HG02798 (cell line): ENCODE measurements around the gene IGFBP4.

ENCODE experiments used
- ATAC-seq: cut with Tn5 transposase; IDR thresholded peaks from one replicate; pipeline ENCODE4 v1.9.1; 2021; ENCODE audit warnings: mild to moderate bottlenecking; ENCODE audit not compliant: unreplicated experiment, poor library complexity

The IGFBP4 gene

DNA sequence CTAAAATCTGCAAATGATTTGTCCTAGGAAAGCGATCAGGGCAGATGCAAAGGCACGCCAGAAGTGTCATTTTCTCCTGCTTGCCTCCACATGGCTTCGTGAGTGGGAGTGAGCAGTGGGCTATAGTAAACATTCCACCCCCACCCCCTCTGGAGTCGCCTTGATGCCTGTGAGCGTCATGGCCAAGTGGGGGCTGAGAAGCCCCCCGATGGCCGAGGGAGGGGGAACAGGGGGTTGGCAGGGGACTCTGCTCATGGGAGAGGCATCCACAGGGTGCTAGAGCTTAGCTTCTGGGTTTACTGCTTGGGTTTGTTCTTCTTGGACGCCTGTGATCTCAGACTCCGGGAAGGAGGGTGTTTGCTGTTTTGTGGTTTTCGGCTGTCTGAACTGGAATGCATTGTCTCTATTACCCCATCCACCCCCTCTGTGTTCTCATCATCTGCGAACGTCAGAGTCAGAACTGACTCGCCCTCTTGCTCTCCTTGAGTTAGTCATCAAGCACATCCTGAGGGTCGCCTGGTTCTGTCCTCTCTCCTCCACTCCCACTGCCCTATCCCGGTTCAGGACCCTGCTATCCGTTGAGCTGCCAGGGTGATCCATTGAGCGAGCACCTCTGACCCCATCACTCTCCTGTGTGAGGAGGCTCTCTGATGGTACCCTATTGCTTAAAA, 42.7 kb downstream of the IGFBP4 start:
- no peak for ATAC-seq

- ATAC-seq = no peak
Measured at GRCh38 chr17:40486522-40487370, 43.5 kb downstream of the IGFBP4 start.

- ATAC-seq = no peak
Measured at GRCh38 chr17:40487371-40488020, 44.2 kb downstream of the IGFBP4 start.

- ATAC-seq = no peak
Measured at GRCh38 chr17:40490289-40490853, 47.1 kb downstream of the IGFBP4 start.

DNA sequence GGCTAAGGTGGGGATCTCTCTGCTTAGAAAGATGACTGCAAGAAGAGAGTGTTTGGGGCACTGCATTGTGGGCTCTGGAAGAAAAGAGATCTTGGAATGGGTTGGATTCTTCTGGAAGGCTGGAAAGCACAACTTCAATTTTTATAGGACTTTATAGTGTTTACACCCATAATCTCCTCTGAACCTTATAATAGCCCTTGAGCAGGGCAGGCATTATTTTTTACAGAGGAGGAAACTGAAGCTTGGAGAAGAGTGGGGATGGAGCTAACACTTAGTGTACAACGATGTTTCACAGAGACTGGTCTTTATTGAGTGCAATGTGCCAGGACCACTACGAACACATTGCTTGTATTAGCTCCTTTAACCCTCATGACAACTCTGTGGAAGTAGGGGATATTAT, 47.7 kb downstream of the IGFBP4 start:
- no peak for ATAC-seq

- no peak for ATAC-seq
Measured at GRCh38 chr17:40491486-40491885, 48.2 kb downstream of the IGFBP4 start.

GRCh38 chr17:40493697-40494096, 50.4 kb downstream of the IGFBP4 start:
- no peak for ATAC-seq

GRCh38 chr17:40495140-40495539, 51.9 kb downstream of the IGFBP4 start:
- no peak for ATAC-seq

DNA sequence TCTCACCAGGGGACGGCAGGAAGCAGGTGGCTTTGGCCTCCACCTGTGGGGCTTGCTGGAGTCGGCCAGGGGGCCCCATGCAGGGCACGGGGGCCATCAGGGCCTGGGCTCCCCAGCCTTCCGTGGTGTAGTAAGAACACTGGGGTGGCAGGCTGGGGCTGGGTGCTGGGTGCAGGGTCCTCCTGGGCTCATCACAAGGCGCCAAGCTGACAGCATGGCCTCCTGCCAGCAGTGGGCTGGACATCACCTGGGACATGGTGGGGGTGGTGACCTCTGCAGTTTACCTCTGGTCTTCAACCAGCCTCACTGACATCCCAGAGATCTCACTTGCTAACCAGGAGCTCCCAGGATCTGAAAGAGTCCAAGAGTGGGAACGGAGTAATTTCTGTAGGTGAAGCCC, 52.9 kb downstream of the IGFBP4 start:
- ATAC-seq = no peak

GRCh38 chr17:40496634-40497420, 53.6 kb downstream of the IGFBP4 start:
- ATAC-seq = no peak

GRCh38 chr17:40497695-40498094, 54.4 kb downstream of the IGFBP4 start:
- ATAC-seq = no peak

- no peak for ATAC-seq
Measured at GRCh38 chr17:40498281-40499084, 55.2 kb downstream of the IGFBP4 start.

DNA sequence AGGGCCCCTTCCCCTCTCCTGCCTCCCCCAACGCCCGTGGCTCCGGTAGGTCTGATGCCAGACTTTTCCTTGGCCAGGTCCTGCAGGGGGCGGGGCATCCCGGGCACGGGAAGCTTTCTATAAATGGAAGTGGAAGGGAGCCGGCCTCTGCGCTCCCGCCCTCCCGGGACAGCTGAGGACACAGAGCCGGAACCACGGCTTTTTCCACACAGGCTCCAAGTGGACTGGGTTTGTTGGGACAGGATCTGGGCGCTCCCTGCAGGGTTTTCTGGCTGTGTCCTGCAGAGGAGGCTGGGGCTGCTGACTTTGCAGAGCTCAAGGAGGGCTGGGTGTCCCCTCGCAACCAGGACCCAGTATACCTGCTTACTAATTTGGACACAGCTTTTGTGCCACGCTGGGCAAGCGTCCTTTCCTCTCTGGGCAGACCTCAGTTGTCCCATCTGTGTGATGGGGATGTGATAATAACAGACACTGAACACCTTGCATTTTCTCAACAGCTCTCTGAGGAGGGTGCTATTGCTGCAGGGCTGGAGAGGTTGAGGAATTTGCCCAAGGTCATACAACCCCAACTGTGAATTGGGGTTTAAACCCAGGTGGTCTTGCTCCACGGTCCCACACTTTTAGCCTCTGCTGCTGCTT, 56.4 kb downstream of the IGFBP4 start:
- ATAC-seq = no peak

GRCh38 chr17:40500190-40500589, 56.9 kb downstream of the IGFBP4 start:
- ATAC-seq = no peak

DNA sequence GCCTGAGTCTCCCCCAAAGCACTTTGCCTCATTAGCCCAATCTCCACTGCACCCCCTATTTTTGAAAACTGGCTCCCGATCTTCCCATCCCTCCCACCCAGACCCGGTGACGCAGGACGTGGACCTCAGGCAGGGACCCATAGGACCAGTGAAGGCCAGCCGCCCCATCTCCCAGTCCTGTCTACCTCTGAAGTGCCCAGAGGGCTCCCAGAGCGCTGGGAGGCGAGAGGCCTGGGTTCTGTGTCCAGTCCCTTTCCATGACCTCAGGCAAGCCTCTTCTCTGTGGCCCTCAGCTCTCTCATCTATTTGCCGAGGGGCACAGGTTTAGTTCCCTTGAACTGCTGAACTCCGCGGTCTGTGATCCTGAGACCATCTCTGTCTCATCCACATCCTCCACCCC, 57.5 kb downstream of the IGFBP4 start:
- ATAC-seq = no peak

GRCh38 chr17:40501499-40501911, 58.3 kb downstream of the IGFBP4 start, which contains the start of gene TNS4:
TNS4 (minus strand) TSS chr17:40501623; CDS start chr17:40496425, 5,198 bp downstream.
- no peak for ATAC-seq

DNA sequence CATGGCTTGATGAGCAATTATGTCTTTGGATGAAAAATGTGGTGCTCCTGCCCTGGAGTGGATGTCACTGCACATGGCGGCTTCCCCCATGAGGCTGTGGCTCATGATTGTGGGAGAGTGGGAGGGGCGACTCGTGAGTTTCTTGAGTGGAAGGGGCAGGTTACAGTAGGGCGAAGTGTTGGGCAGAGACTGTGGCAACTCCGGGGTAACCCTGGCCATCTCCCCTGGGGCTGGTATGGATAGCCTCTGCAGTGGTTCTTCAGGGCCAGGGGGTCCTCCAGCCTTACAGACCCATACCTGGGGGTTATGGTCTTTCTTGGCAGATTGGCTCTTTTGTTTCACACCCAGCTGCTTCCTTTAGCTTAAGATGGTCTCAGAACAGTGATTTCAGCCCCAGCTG, 59.5 kb downstream of the IGFBP4 start:
- no peak for ATAC-seq

DNA sequence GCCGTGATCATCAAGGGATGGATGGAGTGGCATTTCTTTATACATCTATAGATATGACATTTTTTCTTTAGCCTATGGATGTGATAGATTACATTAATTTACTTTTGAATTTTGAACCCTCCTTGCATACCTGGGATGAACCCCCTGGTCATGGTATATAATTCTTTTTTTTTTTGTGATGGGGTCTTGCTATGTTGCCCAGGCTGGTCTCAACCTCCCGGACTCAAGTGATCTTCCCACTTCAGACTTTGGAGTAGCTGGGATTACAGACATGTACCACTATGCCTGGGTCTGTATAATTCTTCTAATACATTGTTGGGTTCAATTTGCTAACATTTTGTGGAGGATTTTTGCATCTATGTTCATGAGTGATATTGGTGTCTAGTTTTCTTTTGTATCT, 59.9 kb downstream of the IGFBP4 start:
- ATAC-seq = no peak

- ATAC-seq = no peak
Measured at GRCh38 chr17:40506786-40507185, 63.5 kb downstream of the IGFBP4 start.
